ENCODE results near the gene ZNF655. TPM values are rescaled to one million over a fixed set of nuclear protein-coding genes. Genes with fewer than 3 reads are reported as not detected.
A peak's percentile ranks its signal among the peaks of the same experiment; 100 is the strongest.
"Not testable (repeated sequence)": the region's sequence is repeated elsewhere in the genome, so short reads cannot be mapped to it uniquely, and the experiment has no call there.

Gene ZNF655
- total RNA-seq, 1 experiment from 2014 or later, result 40.4 TPM

DNA sequence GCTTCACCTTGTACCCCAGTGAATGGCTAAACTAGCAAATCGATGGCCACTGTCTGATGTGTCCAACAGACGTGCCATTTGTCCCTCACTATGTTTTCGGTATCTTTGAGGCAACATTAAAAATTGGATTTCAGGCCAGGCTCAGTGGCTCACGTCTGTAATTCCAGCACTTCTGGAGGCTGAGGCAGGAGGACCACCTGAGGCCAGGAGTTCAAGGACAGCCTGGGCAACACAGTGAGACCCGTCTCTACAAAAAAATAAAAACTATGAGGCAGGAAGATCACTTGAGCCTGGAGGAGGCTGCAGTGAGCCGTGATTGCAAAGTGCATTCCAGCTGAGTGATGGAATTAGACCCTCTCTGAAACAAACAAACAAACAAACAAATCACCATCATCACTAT is 14.5 kb upstream of the ZNF655 start (continued):
- TF ChIP-seq IRF1 (CRISPR knock-in tag; IDR thresholded peaks at IDR 0.05) (no peak), GTF2I (CRISPR knock-in tag; conservative IDR thresholded peaks at IDR 0.05) (no peak), ZNF263 (CRISPR knock-in tag; IDR thresholded peaks at IDR 0.05; ENCODE audit: low read depth) (no peak), ETV6 (CRISPR knock-in tag; IDR thresholded peaks at IDR 0.05) (no peak), MYBL2 (CRISPR knock-in tag; IDR thresholded peaks at IDR 0.05) (no peak), CBFB (CRISPR knock-in tag; IDR thresholded peaks at IDR 0.05; ENCODE audit: low read depth) (no peak), FOXP1 (CRISPR knock-in tag; IDR thresholded peaks at IDR 0.05; ENCODE audit: borderline replicate concordance) (no peak)

DNA sequence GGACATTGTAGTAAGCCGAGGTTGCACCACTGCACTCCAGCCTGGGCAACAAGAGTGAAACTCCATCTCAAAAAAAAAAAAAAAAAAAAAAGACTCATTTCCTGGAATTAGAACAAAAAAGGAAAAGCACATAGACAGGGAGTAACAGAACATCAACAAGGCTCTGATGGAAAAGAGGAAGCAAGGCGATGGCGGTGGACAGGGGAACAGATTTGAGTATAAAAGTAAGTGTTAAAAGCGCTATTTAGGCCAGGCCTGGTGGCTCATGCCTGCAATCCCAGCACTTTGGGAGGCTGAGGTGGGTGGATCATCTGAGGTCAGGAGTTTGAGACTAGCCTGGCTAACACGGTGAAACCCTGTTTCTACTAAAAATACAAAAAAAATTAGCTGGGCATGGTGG is 13.1 kb upstream of the ZNF655 start:
- CTCF ChIA-PET, result interaction anchor here (0.6 to 0.7 kb wide), 3 partner anchors 386 to 509 kb away, joined by 3 read pairs; no protein-coding TSS in a partner anchor
- H3K4me3 Mint-ChIP-seq; H3K27ac Mint-ChIP-seq; H3K4me1 Mint-ChIP-seq; DNase-seq (ENCODE audit: low spot score); ATAC-seq; POLR2A ChIA-PET: not testable (repeated sequence)
- peaks cover 49% of the 10 kb centered on the region for H3K36me3 Mint-ChIP-seq
- H3K27me3 Mint-ChIP-seq (ENCODE audit: low read depth), result peaks cover 12% of the 10 kb centered on the region
- H3K9me3 Mint-ChIP-seq, result peaks cover 48% of the 10 kb centered on the region

- DNase-seq (ENCODE audit: low spot score); POLR2A ChIA-PET; CTCF ChIA-PET; ATAC-seq; H3K27ac Mint-ChIP-seq; H3K27me3 Mint-ChIP-seq (ENCODE audit: low read depth); H3K4me1 Mint-ChIP-seq: not testable (repeated sequence)
- Mint-ChIP-seq H3K9me3 (peaks cover 20% of the 10 kb centered on the region), H3K36me3 (peaks cover 32% of the 10 kb centered on the region), H3K4me3 (peak overlapping the region; percentile 30; the same call in 1 of the 2 replicates)
Observed at GRCh38 chr7:99549545-99549944, 8.9 kb upstream of the ZNF655 start.

- DNase-seq (ENCODE audit: low spot score), result no peak
- POLR2A ChIA-PET, result interaction anchor here (1.1 kb wide), 1 partner anchor 47 kb away, joined by 3 read pairs; the partner anchor contains the start of gene ZKSCAN5
Observed at GRCh38 chr7:99551334-99551733, 7.1 kb upstream of the ZNF655 start.

DNA sequence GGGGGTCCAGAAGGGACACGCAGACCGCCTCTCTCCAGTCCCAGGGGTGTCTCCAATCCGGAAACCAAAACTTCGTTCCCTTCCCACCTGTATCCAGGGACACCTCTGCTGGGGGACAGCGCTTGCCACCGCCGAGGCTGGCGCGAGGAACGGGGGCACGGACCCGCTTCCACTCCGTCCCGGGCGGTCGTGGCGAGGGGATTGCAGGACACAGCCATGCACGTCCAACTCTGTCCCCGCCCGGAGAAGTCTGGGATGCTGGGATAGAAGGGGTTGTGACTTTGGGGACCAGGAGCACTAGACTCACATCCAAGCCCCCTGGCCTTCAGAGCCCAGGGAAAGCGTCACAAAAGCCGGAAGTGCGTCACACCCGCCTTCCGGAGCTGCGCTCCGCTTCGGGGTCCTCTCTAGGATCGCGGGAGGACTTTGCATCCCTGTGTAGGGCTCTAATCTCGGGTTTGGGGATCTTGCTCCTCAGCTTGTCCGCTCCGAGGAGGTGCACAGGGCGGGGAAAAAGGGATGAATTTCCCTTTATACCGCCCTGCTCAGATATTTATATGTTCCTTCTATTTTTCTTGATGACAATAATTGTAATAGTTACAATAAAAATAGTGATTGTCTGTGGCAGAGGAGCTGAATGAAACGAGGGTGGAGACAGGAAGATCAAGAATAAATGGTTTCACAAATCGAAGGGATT is 6.5 kb upstream of the ZNF655 start, which contains the start of gene FAM200A:
Gene FAM200A (minus strand): TSS at position 348 of the 697 bp plus-strand sequence. CDS start 3,707 bp downstream, outside the sequence.
- Mint-ChIP-seq H3K27me3 (ENCODE audit: low read depth) (no peaks in the 10 kb centered on the region), H3K36me3 (peaks cover 24% of the 10 kb centered on the region)
- TF ChIP-seq, protein P1, sequence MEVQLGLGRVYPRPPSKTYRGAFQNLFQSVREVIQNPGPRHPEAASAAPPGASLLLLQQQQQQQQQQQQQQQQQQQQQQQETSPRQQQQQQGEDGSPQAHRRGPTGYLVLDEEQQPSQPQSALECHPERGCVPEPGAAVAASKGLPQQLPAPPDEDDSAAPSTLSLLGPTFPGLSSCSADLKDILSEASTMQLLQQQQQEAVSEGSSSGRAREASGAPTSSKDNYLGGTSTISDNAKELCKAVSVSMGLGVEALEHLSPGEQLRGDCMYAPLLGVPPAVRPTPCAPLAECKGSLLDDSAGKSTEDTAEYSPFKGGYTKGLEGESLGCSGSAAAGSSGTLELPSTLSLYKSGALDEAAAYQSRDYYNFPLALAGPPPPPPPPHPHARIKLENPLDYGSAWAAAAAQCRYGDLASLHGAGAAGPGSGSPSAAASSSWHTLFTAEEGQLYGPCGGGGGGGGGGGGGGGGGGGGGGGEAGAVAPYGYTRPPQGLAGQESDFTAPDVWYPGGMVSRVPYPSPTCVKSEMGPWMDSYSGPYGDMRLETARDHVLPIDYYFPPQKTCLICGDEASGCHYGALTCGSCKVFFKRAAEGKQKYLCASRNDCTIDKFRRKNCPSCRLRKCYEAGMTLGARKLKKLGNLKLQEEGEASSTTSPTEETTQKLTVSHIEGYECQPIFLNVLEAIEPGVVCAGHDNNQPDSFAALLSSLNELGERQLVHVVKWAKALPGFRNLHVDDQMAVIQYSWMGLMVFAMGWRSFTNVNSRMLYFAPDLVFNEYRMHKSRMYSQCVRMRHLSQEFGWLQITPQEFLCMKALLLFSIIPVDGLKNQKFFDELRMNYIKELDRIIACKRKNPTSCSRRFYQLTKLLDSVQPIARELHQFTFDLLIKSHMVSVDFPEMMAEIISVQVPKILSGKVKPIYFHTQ (CRISPR knock-in tag; IDR thresholded peaks at IDR 0.05), result no peak
- TF ChIP-seq FOXP1 (CRISPR knock-in tag; IDR thresholded peaks at IDR 0.05; ENCODE audit: borderline replicate concordance) (peak; percentile 54; the same call in 1 of the 2 replicates), ZNF423 (CRISPR knock-in tag; IDR thresholded peaks at IDR 0.05) (no peak), ZBTB21 (CRISPR knock-in tag; IDR thresholded peaks at IDR 0.05; ENCODE audit: borderline replicate concordance) (peak; percentile 100), NFYB (CRISPR knock-in tag; conservative IDR thresholded peaks at IDR 0.05; ENCODE audit: low read depth) (no peak), ZNF263 (CRISPR knock-in tag; IDR thresholded peaks at IDR 0.05; ENCODE audit: low read depth) (peak; percentile 47; the same call in 1 of the 2 replicates), ZNF671 (CRISPR knock-in tag; IDR thresholded peaks at IDR 0.05) (no peak), ETV6 (CRISPR knock-in tag; IDR thresholded peaks at IDR 0.05) (peak; percentile 72; the same call in 1 of the 2 replicates), RORB (CRISPR knock-in tag; IDR thresholded peaks at IDR 0.05) (no peak), TEAD1 (CRISPR knock-in tag; IDR thresholded peaks at IDR 0.05) (peak; percentile 65; the same call in 1 of the 2 replicates), ZNF416 (CRISPR knock-in tag; IDR thresholded peaks at IDR 0.05) (no peak), MXD4 (CRISPR knock-in tag; IDR thresholded peaks at IDR 0.05; ENCODE audit: borderline replicate concordance) (no peak), IRF2 (CRISPR knock-in tag; IDR thresholded peaks at IDR 0.05; ENCODE audit: borderline replicate concordance, low read depth) (no peak), ATF6 (CRISPR knock-in tag; IDR thresholded peaks at IDR 0.05) (no peak), USF1 (CRISPR knock-in tag; IDR thresholded peaks at IDR 0.05) (no peak)

More at GRCh38 chr7:99551334-99551733, 7.1 kb upstream of the ZNF655 start:
- Mint-ChIP-seq H3K4me3 (peak overlapping the region; percentile 87), H3K36me3 (peaks cover 29% of the 10 kb centered on the region), H3K4me1 (peaks cover 2% of the 10 kb centered on the region; the same call in 1 of the 2 replicates), H3K27ac (no peak overlapping the region), H3K9me3 (peaks cover 16% of the 10 kb centered on the region), H3K27me3 (ENCODE audit: low read depth) (no peaks in the 10 kb centered on the region)
- ATAC-seq, result no peak
- CTCF ChIA-PET, result no interaction called here
- TF ChIP-seq SOX15 (CRISPR knock-in tag; IDR thresholded peaks at IDR 0.05), result no peak

More for the DNA sequence above, 6.5 kb upstream of the ZNF655 start, which contains the start of gene FAM200A:
- Mint-ChIP-seq H3K4me1 (peaks cover 2% of the 10 kb centered on the region; the same call in 1 of the 2 replicates), H3K9me3 (peaks cover 10% of the 10 kb centered on the region), H3K4me3 (peak within 1 kb of the TSS; percentile 87), H3K27ac (peak within 1 kb of the TSS; percentile 86)
- CTCF ChIA-PET, result interaction anchor here (0.5 to 0.8 kb wide), 3 partner anchors 47 to 783 kb away, joined by 3 to 6 read pairs (median 3); partner anchors contain the start of gene ZKSCAN5
- ATAC-seq (peak; percentile 98), DNase-seq (ENCODE audit: low spot score) (peak; percentile 87)
- POLR2A ChIA-PET, result interaction anchor here (1.1 kb wide), 1 partner anchor 47 kb away, joined by 3 read pairs; the partner anchor contains the start of gene ZKSCAN5

Data from WTC11 (cell line).